HEK293 (cell line): ENCODE data around the gene IL20RA.

ENCODE experiments used
- CTCF ChIA-PET: fragments of 350-600 bp; formaldehyde crosslinking; extraction: SDS; loops from one replicate; lab custom pipeline; 2021; ENCODE audit warnings: antibody characterized with exemption; lab: Yijun Ruan, JAX
- POLR2A ChIA-PET: fragments of 300-600 bp; formaldehyde crosslinking; extraction: SDS; loops from one replicate; lab custom pipeline; 2020; ENCODE audit warnings: antibody characterized with exemption, inconsistent platforms; lab: Yijun Ruan, JAX
- H3K27ac ChIP-seq: fragments of 200-500 bp; sonication (Bioruptor generic); 2 replicates; pipeline ENCODE4 v1.5.1; 2014; ENCODE audit warnings: low read depth, low read length, control low read depth, inconsistent platforms; ENCODE audit errors: extremely low read depth
- H3K36me3 ChIP-seq, 2 experiments: fragments of 200-500 bp in 1 of 2; sonication (Bioruptor generic) in 1 of 2; 1 replicate in 1 of 2; 2 replicates in 1 of 2; pipeline ENCODE4 v1.5.1; 2014 to 2017; ENCODE audit warnings: inconsistent platforms in 2 of 2, low read length in 2 of 2; ENCODE audit not compliant: control insufficient read depth in 2 of 2, insufficient read depth in 1 of 2
- H3K4me1 ChIP-seq: fragments of 200-500 bp; sonication (Bioruptor generic); 2 replicates; pipeline ENCODE4 v1.5.1; 2014; ENCODE audit warnings: mild to moderate bottlenecking, low read length, inconsistent platforms; ENCODE audit not compliant: control insufficient read depth, insufficient read depth
- H3K4me3 ChIP-seq: 2 replicates; pipeline ENCODE4 v1.5.1; 2011; ENCODE audit warnings: low read depth, mild to moderate bottlenecking, control low read depth, low read length, moderate library complexity
- H3K9me3 ChIP-seq: fragments of 200-500 bp; sonication (Bioruptor generic); 2 replicates; pipeline ENCODE4 v1.5.1; 2014; ENCODE audit warnings: low read depth, low read length, inconsistent platforms; ENCODE audit not compliant: control insufficient read depth, insufficient read depth
- ZFP37 ChIP-seq: fragments of 450-650 bp; formaldehyde crosslinking; IDR thresholded peaks from 2 replicates; pipeline ENCODE4 v1.5.1; 2016; ENCODE audit warnings: missing biosample characterization, missing genetic modification characterization
- ZNF132 ChIP-seq: fragments of 450-650 bp; formaldehyde crosslinking; IDR thresholded peaks from 2 replicates; pipeline ENCODE4 v1.5.1; 2017; ENCODE audit warnings: missing biosample characterization, missing genetic modification characterization, borderline replicate concordance
- ZNF23 ChIP-seq: fragments of 450-650 bp; formaldehyde crosslinking; IDR thresholded peaks from 2 replicates; pipeline ENCODE4 v1.5.1; 2016; ENCODE audit warnings: missing biosample characterization, missing genetic modification characterization, borderline replicate concordance
- ZNF350 ChIP-seq: fragments of 450-650 bp; formaldehyde crosslinking; IDR thresholded peaks from 2 replicates; pipeline ENCODE4 v1.5.0; 2017; ENCODE audit warnings: missing biosample characterization, mild to moderate bottlenecking, missing genetic modification characterization
- ZNF473 ChIP-seq: fragments of 450-650 bp; formaldehyde crosslinking; IDR thresholded peaks from 2 replicates; pipeline ENCODE4 v1.5.1; 2017; ENCODE audit warnings: missing biosample characterization, missing genetic modification characterization
- ZNF521 ChIP-seq: fragments of 450-650 bp; formaldehyde crosslinking; IDR thresholded peaks from 2 replicates; pipeline ENCODE4 v1.5.1; 2017; ENCODE audit warnings: missing biosample characterization, mild to moderate bottlenecking, missing genetic modification characterization
- ZNF677 ChIP-seq: fragments of 450-650 bp; IDR thresholded peaks from 2 replicates; pipeline ENCODE4 v1.5.0; 2018; ENCODE audit warnings: missing biosample characterization, mild to moderate bottlenecking, missing genetic modification characterization, moderate library complexity
- ZNF747 ChIP-seq: fragments of 450-650 bp; formaldehyde crosslinking; IDR thresholded peaks from 2 replicates; pipeline ENCODE4 v1.5.1; 2016; ENCODE audit warnings: missing biosample characterization, missing genetic modification characterization
- ZNF777 ChIP-seq: fragments of 450-650 bp; formaldehyde crosslinking; IDR thresholded peaks from 2 replicates; pipeline ENCODE4 v1.5.1; 2017; ENCODE audit warnings: missing biosample characterization, missing genetic modification characterization, borderline replicate concordance
- TF ChIP-seq, protein P1 (sequence below): fragments of 450-650 bp; formaldehyde crosslinking; IDR thresholded peaks from 2 replicates; pipeline ENCODE4 v1.5.1; 2016; ENCODE audit warnings: missing biosample characterization, missing genetic modification characterization
- TF ChIP-seq, protein P2 (sequence below): fragments of 450-650 bp; formaldehyde crosslinking; IDR thresholded peaks from 2 replicates; pipeline ENCODE4 v1.5.1; 2016; ENCODE audit warnings: missing biosample characterization, missing genetic modification characterization, low read depth
- TF ChIP-seq, protein P3 (sequence below): fragments of 450-650 bp; formaldehyde crosslinking; IDR thresholded peaks from 2 replicates; pipeline ENCODE4 v1.5.1; 2016; ENCODE audit warnings: missing biosample characterization, missing genetic modification characterization
- TF ChIP-seq, protein P4 (sequence below): fragments of 450-650 bp; formaldehyde crosslinking; IDR thresholded peaks from 2 replicates; pipeline ENCODE4 v1.5.1; 2016; ENCODE audit warnings: missing biosample characterization, missing genetic modification characterization, borderline replicate concordance

The IL20RA gene

DNA sequence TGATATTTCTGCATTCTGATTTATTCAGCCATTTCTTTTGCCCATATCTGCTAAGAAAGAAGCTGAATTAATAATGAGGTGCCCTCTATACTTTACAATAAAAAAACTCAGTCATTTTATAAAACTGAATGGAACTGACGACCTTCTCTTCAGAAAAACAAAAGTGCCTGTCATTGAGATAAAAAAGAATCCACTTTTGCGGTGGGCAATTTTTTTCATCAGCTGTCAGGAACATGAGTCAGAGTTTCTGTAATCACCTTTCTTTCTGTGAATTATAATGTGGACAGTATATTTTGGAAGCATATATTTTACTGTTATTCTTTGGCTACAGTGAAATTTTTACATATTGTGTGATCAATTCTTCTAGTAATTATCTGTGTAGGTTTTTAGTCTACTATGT lies 33.4 kb downstream of the IL20RA start (continued):
- TF ChIP-seq, protein P1, sequence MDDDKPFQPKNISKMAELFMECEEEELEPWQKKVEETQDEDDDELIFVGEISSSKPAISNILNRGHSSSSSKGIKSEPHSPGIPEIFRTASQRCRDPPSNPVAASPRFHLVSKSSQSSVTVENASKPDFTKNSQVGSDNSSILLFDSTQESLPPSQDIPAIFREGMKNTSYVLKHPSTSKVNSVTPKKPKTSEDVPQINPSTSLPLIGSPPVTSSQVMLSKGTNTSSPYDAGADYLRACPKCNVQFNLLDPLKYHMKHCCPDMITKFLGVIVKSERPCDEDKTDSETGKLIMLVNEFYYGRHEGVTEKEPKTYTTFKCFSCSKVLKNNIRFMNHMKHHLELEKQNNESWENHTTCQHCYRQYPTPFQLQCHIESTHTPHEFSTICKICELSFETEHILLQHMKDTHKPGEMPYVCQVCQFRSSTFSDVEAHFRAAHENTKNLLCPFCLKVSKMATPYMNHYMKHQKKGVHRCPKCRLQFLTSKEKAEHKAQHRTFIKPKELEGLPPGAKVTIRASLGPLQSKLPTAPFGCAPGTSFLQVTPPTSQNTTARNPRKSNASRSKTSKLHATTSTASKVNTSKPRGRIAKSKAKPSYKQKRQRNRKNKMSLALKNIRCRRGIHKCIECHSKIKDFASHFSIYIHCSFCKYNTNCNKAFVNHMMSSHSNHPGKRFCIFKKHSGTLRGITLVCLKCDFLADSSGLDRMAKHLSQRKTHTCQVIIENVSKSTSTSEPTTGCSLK (tag by site-specific recombination), result no peak
- TF ChIP-seq ZNF350 (no peak), ZNF473 (tag by site-specific recombination) (no peak), ZNF777 (no peak), ZFP37 (no peak), ZNF747 (no peak), ZNF23 (tag by site-specific recombination) (no peak), ZNF132 (no peak), ZNF521 (tag by site-specific recombination) (no peak), ZNF677 (tag by site-specific recombination) (no peak)
- TF ChIP-seq, protein P2, sequence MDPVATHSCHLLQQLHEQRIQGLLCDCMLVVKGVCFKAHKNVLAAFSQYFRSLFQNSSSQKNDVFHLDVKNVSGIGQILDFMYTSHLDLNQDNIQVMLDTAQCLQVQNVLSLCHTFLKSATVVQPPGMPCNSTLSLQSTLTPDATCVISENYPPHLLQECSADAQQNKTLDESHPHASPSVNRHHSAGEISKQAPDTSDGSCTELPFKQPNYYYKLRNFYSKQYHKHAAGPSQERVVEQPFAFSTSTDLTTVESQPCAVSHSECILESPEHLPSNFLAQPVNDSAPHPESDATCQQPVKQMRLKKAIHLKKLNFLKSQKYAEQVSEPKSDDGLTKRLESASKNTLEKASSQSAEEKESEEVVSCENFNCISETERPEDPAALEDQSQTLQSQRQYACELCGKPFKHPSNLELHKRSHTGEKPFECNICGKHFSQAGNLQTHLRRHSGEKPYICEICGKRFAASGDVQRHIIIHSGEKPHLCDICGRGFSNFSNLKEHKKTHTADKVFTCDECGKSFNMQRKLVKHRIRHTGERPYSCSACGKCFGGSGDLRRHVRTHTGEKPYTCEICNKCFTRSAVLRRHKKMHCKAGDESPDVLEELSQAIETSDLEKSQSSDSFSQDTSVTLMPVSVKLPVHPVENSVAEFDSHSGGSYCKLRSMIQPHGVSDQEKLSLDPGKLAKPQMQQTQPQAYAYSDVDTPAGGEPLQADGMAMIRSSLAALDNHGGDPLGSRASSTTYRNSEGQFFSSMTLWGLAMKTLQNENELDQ (tag by site-specific recombination), result no peak

DNA sequence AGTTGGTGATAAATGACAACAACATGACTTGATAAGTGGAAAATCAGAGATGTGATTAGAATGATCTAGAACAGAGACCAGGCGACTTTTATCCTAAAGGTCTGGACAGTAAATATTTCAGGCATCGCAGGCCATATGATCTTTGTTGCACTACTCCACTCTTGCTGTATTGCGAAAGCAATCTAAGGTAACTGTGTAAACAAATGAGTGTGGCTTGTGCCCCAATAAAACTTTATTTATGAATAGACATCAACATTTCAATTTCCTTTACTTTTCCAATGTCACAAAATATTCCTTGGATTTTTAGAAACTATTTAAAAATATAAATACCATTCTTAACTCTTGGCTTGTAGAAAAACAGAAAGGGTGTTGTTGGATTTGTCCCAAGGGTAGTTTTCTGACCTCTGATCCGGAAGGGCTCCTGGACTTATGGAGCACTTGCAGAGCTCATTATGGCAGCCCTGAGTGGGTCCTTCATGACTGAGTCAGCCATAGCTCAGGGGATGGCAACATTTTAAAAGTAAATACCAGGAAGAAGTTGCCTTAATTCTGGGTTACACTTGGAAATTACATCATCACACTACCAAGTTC lies 34.5 kb downstream of the IL20RA start:
- ChIA-PET POLR2A (no interaction called here), CTCF (interaction anchor here (1.4 kb wide), 1 partner anchor 15 kb away, joined by 3 read pairs; no protein-coding TSS in a partner anchor)
- Histone ChIP-seq H3K4me1 (no peaks in the 10 kb centered on the region), H3K9me3 (no peaks in the 10 kb centered on the region), H3K4me3 (no peak overlapping the region), H3K27ac (no peak overlapping the region), H3K36me3 (no peaks in the 10 kb centered on the region)
- TF ChIP-seq, protein P3, sequence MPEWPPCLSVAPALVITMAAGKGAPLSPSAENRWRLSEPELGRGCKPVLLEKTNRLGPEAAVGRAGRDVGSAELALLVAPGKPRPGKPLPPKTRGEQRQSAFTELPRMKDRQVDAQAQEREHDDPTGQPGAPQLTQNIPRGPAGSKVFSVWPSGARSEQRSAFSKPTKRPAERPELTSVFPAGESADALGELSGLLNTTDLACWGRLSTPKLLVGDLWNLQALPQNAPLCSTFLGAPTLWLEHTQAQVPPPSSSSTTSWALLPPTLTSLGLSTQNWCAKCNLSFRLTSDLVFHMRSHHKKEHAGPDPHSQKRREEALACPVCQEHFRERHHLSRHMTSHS (tag by site-specific recombination), result no peak

DNA sequence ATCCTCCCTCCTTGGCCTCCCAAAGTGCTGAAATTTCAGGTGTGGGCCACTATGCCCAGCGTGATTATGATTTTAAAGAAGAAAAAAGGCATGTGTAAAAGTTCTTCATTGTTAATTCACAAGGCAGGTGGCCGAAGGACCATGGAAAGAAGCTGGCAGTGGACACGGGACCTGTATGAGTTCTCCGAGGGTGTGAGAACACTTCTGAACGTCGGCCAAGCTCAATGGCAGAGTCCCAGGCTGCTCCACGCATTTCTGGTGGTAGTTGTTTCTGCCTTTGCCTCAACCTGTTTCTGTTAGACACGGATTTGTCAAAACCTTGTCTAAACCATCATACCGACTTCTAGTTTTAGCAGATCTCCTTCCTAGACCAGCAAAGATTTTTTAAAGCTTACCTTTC lies 36.6 kb downstream of the IL20RA start:
- H3K9me3 ChIP-seq, result no peaks in the 10 kb centered on the region
- no peak overlapping the region for H3K4me3 ChIP-seq
- H3K4me1 ChIP-seq, result no peaks in the 10 kb centered on the region
- no peaks in the 10 kb centered on the region for H3K36me3 ChIP-seq
- TF ChIP-seq, protein P4, sequence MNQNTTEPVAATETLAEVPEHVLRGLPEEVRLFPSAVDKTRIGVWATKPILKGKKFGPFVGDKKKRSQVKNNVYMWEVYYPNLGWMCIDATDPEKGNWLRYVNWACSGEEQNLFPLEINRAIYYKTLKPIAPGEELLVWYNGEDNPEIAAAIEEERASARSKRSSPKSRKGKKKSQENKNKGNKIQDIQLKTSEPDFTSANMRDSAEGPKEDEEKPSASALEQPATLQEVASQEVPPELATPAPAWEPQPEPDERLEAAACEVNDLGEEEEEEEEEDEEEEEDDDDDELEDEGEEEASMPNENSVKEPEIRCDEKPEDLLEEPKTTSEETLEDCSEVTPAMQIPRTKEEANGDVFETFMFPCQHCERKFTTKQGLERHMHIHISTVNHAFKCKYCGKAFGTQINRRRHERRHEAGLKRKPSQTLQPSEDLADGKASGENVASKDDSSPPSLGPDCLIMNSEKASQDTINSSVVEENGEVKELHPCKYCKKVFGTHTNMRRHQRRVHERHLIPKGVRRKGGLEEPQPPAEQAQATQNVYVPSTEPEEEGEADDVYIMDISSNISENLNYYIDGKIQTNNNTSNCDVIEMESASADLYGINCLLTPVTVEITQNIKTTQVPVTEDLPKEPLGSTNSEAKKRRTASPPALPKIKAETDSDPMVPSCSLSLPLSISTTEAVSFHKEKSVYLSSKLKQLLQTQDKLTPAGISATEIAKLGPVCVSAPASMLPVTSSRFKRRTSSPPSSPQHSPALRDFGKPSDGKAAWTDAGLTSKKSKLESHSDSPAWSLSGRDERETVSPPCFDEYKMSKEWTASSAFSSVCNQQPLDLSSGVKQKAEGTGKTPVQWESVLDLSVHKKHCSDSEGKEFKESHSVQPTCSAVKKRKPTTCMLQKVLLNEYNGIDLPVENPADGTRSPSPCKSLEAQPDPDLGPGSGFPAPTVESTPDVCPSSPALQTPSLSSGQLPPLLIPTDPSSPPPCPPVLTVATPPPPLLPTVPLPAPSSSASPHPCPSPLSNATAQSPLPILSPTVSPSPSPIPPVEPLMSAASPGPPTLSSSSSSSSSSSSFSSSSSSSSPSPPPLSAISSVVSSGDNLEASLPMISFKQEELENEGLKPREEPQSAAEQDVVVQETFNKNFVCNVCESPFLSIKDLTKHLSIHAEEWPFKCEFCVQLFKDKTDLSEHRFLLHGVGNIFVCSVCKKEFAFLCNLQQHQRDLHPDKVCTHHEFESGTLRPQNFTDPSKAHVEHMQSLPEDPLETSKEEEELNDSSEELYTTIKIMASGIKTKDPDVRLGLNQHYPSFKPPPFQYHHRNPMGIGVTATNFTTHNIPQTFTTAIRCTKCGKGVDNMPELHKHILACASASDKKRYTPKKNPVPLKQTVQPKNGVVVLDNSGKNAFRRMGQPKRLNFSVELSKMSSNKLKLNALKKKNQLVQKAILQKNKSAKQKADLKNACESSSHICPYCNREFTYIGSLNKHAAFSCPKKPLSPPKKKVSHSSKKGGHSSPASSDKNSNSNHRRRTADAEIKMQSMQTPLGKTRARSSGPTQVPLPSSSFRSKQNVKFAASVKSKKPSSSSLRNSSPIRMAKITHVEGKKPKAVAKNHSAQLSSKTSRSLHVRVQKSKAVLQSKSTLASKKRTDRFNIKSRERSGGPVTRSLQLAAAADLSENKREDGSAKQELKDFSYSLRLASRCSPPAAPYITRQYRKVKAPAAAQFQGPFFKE (tag by site-specific recombination), result no peak
- ChIA-PET CTCF (interaction anchor here (1.1 to 1.6 kb wide), 2 partner anchors 18 to 40 kb away, joined by 3 read pairs; no protein-coding TSS in a partner anchor), POLR2A (no interaction called here)
- no peak overlapping the region for H3K27ac ChIP-seq
